Globus pallidus (tissue), 1 donor: ENCODE results near the gene HK2.
"Not testable (repeated sequence)": the region's sequence is repeated elsewhere in the genome, so short reads cannot be mapped to it uniquely, and the experiment has no call there.

Experiments used
- DNase-seq: peaks from one replicate; pipeline ENCODE4 v3.0.0-alpha.2; 2015; ENCODE audit warnings: low spot score

The HK2 gene

DNA sequence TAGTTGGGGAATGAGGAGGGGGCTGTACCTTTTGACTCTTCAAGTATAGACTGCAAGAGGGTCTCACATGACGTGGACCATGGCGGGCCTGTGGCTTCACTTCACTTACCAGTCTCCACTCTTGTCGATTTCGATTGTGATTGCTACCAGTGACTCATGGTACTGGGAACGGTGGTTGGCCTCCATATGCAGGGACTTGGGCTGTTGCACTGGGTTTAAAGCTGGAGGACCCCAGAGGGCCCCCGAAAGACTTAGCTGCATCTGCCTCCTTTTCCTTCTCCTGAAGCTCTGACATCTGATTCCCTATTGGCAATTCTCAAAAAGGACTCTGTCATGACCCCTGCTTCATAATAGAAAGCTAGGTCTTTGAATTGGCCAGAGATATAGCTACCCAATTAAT lies 43.4 kb downstream of the HK2 start:
- no peak for DNase-seq

DNA sequence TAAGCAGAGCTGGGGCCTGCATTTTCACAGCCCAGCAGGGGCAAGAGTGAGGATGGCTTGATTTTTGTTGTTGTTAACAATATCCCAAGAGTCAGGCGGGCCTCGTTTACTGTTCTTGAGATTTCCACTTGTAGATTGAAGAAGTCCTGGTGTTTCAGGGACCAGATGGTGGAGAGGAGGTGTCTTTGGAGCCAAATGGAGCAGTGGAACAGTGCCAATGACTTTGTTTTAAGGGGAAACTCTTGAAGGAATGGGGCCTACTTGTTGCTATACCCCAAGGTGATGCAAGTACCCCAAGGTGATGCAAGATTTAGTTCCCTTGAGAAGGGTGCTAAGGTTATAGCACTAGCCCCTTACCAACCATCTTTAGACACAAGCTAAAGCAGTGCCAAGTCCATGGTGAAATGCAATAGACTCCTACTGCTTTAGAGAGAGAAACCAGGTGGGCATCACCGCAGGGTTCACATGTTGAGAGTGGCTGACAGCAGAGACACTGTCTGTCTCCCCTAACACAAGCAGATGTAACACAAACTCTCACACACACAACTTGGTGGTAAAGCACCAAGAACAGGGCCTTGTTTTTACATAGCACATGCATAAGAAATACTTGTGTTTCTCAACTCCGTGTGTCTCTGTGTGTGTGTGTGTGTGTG lies 44.0 kb downstream of the HK2 start:
- no peak for DNase-seq

DNA sequence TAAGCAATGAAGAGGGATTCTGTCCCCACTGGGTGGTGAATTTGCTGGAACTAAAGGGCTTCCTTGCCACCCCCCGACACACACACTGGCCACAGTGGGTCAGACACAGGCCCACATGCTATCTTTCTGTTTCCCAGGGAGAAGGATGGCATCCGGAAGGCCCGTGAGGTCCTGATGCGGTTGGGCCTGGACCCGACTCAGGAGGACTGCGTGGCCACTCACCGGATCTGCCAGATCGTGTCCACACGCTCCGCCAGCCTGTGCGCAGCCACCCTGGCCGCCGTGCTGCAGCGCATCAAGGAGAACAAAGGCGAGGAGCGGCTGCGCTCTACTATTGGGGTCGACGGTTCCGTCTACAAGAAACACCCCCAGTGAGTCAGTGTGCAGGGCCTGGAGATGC lies 44.6 kb downstream of the HK2 start:
- no peak for DNase-seq

DNA sequence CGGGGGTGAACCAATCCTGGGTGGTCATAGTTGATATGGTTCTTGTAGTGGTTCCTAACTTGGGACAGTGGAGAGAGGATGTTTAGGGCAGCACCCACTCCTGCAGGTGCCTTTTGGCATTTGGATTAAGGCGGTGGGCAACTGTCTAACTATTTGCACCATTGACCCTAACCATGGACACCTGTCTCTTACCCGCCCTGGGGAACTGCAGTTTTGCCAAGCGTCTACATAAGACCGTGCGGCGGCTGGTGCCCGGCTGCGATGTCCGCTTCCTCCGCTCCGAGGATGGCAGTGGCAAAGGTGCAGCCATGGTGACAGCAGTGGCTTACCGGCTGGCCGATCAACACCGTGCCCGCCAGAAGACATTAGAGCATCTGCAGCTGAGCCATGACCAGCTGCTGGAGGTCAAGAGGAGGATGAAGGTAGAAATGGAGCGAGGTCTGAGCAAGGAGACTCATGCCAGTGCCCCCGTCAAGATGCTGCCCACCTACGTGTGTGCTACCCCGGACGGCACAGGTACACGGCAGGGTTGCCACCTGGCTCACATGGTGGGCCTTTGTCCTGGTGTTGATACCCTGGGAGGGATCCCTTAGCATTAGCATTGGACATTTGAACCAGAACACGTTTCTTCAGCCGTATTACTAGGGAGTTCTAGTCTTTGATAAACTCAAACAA lies 46.3 kb downstream of the HK2 start:
- no peak for DNase-seq

DNA sequence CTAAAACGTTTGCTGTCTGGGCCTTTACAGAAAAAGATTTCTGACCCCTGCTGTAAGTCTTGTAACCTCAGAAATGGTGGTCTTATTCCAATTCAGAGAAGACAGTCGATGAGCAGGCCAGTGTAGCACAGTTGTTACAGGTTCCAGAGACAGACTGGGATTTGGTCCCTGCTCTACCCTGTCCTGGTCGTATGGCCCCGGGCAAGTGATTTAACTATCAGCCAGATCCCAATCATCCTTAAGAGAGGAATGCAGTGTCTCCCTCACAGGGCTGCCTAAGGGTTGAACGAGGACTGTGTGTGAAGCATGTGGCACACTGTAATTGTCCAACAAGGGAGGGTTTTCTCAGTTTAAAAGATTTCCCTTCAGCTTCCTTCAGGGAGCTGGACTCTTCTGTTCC lies 47.2 kb downstream of the HK2 start:
- no peak for DNase-seq

DNA sequence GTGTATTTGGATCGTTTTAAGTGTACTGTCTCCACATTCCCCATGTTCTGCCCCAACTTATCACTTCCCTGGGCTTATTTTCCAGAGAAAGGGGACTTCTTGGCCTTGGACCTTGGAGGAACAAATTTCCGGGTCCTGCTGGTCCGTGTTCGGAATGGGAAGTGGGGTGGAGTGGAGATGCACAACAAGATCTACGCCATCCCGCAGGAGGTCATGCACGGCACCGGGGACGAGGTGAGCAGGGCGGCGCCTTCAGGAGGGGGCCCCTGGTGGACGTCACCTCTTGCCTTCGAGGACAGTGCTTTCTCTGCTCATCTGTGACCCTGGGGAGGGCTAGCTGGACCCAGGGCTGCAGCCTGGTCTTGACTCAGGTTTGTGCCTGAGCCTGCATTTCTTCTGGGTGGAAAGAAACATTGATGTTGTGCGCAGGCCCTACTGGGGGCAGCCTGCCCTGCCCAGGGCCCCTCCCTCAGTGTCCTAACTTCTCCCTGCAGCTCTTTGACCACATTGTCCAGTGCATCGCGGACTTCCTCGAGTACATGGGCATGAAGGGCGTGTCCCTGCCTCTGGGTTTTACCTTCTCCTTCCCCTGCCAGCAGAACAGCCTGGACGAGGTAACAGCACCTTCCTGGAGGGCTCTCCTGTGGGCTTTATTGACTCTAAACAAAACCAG lies 47.8 kb downstream of the HK2 start:
- no peak for DNase-seq

DNA sequence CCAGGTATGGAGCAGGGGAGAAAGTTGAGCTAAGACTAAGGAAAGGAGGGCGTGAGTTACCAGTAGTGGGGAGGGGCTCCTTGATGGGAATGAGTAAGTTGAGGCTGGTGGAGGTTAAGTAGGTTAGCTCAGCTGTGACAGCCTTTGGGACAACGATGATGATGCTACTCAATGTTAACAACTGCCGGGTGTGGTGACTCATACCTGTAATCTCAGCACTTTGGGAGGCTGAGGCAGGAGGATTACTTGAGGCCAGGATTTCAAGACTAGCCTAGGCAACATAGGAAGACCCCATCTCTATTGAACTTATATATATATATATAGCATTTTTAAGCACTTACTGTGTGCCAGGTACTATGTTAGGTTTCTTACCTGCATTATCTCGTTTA lies 48.4 kb downstream of the HK2 start:
- DNase-seq = no peak

DNA sequence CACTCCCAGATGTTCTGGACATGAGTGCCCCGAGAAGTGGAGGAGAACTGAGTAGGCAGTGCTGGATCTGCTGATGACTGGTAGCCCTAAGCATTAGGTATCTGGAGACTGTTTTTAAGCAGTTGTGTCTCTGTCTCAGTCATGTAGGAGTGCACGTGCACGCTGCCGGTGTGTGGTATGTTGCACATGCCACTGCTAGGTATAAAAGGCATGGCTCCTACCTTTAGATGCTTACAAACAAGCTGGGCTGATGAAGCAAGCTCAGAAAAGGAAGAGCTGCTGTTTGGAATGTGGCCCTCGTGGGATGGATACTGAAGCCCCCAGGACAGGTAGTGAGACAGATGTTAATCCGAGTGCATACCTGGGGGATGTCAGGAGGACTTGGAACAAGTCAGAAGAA lies 49.1 kb downstream of the HK2 start:
- DNase-seq = no peak

DNA sequence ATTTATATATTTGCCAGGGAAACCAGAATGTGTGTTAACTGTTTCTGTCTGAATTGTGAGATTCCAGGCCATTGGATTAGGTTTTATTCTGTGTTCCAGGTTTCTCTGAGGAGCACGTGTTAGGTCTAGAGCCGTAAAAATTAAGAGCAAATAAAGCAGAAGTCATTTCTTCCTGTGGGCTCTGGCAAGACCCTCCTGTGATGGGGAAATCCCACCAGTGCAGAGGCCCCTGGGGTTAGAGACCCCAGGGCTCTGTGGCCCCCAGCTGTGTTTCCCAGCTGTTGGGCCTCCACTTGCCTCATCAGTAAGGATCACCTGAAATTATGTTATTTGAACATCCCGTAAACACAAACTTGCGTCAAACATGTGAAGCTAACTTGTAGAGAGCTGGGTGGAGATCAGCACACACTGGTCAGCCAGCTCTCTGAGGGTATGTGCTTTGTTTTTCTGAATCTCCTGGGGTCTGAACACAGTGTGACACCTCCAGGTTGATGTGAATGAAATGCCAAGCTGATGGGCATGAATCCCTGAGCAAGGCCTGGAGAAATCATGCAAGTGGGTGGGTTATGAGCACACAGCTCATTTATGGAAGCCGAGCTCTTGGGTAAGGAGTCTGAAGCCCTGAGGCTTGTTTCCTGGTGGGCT lies 50.3 kb downstream of the HK2 start:
- DNase-seq = no peak

DNA sequence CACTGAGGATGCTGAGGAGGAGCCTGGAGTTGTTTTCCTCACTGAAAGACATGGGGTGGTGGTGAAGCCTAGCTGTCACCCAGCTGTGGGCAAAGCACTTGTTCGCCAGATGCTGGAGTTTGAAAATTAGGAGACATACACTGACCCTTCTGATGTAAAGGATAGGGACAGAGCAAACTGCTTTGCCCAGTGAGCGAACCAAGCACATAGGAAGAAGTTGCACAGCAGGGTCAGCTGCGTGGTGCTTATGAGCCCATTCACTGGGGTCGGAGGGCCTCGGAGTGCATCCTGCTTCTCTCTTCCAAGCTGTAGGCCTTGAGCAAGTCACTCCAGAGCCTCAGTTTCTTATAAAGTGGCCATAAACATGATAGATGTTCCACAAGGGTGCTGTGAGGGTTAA lies 50.9 kb downstream of the HK2 start:
- DNase-seq = no peak

DNA sequence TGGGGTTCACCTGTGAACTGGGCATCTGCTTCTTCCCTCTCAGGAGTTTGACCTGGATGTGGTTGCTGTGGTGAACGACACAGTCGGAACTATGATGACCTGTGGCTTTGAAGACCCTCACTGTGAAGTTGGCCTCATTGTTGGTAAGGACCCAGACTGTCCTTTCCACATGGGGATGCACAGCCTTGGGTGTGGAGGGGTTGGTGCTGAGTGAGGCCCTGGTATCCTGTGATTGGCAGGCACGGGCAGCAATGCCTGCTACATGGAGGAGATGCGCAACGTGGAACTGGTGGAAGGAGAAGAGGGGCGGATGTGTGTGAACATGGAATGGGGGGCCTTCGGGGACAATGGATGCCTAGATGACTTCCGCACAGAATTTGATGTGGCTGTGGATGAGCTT lies 52.3 kb downstream of the HK2 start:
- DNase-seq = no peak

DNA sequence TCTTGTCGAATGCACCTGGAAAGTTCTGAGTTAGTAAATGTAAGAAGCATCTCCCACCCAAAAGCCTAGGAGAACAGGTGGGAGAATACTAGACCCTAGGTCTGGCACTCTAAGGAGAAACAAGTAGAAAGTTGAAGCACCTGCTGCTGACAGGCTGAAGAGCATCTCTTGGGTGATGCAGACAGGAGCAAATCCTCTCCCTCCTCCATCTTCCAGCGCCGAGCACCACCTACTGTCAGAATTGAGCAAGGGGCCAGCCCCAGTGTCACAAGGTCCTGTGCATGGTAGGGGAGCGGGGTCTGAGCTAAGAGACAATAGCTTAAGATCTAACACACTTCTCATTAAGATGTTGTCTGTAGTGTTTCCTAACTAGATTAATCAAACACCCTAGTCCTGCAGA lies 52.9 kb downstream of the HK2 start:
- DNase-seq = no peak

DNA sequence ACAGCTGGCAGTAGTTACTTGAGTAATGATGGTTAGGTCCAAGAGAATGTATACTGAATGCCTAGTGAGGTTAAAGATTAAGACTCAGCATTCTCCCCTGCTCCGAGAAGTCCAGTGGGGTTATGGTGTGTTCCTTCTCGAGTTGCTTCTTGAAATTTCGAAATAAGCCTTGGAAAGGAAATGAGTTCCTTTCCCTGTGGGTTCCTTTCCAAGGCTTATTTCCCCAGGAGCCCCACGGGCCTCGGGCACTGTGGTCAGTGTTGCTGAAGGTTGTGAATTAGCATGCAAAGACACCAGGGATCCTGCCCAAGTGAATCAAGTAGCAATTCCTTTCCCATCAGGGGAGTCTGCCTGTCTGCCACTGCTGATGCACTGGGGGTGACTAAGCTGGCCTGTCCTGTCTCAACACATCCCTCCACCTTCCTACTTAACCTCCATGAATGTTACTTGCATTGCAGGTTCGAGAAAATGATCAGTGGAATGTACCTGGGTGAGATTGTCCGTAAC lies 53.6 kb downstream of the HK2 start:
- no peak for DNase-seq

DNA sequence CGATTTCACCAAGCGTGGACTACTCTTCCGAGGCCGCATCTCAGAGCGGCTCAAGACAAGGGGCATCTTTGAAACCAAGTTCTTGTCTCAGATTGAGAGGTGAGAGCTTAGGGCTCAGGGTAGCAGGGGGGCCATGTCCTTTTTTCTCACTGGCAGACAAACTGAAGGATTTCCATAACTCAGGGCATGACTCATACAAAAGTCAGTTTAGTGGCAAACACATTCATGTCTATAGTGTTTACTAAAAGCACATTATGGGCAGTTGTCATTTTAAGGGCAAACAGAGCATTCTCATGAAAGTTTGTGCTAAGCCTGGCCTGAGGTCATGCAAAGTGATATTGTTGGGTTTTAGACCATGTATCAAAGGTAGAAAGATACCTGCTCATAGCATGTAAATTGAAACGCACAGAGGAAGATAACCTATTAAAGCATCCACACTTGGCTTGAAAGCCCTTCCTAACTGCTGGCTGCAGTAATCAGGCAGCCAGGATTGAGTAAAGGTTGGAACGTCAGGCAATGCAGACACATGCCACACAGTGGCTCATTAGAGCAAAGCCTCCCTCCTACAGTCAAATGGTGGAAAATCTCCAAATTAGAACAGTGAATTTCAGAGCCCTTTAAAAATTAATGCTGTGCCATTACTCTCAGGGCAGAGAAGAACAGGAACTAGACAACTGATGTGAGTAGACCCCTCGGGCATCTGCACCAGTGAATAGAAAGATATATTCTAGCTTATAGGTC lies 54.2 kb downstream of the HK2 start:
- DNase-seq = no peak

DNA sequence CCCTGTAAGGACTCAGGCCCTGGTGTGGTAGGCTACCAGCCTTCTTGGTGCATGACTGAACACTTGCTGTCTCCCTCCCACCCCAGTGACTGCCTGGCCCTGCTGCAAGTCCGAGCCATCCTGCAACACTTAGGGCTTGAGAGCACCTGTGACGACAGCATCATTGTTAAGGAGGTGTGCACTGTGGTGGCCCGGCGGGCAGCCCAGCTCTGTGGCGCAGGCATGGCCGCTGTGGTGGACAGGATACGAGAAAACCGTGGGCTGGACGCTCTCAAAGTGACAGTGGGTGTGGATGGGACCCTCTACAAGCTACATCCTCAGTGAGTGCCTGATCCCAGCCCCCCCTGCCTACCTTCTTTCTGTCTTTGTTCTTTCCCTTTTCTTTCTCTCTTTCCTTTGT lies 55.2 kb downstream of the HK2 start:
- DNase-seq = no peak

DNA sequence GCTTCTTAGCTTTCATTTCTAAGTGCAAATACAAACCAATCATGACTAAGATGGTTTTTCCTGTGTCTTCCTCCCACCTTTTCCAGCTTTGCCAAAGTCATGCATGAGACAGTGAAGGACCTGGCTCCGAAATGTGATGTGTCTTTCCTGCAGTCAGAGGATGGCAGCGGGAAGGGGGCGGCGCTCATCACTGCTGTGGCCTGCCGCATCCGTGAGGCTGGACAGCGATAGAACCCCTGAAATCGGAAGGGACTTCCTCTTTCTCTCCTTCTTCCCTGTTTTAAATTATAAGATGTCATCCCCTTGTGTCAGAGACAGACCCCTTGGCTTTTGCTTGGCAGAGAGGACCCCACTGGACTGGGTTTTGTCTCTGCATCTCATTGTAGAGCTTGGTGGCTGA lies 56.8 kb downstream of the HK2 start:
- no peak for DNase-seq

DNA sequence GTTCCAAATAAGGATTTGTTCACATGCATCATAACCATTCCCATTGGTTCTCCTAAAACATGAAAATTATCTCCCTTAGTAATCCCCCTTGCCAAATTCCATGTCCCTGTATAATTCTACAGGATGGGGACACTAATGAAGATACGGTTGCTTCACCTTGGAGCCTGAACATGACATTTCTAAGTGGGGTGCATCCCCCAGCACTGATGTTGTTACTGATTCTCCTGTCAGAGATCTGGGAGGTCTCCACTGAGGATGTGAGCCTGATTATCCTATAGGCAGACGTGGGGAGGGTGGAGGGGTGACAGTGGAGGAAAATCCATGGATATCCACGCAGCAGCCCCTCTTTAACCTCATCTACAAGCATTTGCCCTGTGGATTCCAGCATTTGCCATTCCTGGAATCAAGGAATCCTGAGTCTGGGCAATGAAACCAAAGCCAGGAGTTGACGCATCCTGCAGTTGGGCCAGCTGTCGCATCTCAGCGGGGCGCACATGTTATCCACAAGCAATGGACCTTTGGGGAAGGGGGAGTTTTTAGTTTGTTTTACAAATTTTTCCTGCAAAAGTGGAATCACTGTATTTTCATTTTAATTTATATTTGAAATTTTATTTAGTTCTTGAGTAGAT lies 57.3 kb downstream of the HK2 start:
- no peak for DNase-seq

DNA sequence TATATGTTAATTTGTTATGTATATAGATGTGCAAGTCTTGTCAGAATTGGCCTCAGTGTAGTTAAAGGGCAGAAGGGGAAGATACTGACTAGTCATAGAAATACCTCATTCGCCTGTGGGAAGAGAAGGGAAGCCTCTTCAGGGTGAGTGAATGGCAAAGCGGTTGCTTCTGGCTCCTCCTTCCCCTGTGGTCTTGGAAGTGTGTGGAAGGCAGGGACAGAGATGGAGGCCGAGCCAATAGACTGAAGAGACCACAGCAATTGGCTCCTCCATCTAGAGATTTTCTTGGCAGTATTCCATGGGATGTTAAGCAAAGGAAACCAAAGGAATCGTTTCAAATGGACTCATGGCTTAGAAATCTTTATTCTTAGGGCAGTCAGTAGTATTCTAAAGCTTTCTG lies 57.9 kb downstream of the HK2 start:
- DNase-seq = not testable (repeated sequence)

DNA sequence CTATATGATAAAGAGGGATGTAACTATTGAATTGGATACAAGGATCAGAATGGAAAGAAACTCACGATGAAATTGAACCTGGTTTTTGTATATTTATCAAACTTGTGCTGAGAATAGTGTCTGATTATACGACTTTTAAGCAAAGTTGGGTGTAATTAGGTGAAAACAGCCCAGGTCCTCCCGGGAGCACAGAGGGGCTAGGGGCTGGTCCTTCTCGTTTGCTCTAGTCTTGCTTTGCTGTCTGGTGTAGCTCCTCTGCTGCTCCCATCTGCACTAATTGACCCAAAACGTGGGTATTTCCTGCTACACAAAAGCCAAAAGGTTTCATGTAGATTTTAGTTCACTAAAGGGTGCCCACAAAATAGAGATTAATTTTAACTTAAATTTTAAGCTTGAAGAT lies 58.7 kb downstream of the HK2 start:
- no peak for DNase-seq

DNA sequence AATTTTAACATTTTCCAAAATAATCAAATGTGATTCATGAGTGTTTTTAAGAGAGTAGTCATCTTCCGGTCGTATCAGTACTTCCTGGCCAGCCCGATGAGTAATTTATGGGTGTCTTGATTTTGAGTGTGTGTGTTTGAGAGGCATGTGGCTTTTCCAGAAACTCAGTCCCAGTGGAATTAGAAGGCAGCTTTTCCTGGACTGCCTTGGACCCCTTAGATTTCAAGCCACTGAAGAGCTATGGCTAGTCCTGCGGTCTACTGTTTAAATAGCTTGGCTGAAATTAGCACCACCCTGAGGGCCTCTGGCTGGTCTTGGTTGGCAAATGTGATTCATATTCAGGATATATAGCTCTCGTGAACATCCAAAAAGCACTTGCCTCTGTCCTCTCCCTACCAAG lies 59.4 kb downstream of the HK2 start:
- DNase-seq = no peak

DNA sequence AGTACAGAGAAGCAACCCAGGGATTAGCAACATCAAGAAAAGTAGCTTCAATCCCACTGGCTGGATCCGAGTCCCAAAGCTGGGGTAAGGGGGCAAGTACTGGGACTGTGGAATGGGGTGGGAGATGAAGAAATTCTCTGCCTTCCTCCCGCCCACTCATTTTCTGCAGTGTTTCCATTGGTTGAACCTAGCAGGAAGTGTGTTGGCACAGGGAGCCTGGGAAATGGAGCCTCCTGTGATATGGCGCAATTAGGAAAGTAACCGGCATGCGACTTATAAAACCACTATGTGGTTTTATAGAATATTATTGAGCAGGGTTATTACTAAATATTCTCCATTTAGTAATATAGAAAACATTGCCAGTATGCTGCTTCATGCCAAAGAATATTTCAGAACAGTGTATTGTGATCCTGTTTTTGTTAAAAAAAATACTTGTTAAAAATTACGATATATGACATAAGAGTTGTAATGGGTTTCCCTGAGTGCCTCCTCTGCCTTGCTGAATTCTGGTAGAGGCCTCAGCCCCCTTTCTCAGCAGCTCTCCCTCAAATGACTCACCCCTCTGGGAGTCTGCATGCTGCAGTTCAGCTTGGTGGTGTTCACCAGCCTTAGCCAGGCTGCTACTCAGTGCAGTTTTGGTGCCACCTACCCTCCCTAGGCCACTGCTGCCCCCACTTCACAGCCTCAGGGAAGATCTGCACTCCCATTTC lies 60.5 kb downstream of the HK2 start:
- DNase-seq = no peak
